Measurements from ENCODE around the gene ATP2B1. TPM values are rescaled to one million over a fixed set of nuclear protein-coding genes. Genes with fewer than 3 reads are reported as not detected.

ATP2B1 gene
- total RNA-seq, 4 donors from 2014 or later: 18.0 to 59.8 (median 25.0) TPM

DNA sequence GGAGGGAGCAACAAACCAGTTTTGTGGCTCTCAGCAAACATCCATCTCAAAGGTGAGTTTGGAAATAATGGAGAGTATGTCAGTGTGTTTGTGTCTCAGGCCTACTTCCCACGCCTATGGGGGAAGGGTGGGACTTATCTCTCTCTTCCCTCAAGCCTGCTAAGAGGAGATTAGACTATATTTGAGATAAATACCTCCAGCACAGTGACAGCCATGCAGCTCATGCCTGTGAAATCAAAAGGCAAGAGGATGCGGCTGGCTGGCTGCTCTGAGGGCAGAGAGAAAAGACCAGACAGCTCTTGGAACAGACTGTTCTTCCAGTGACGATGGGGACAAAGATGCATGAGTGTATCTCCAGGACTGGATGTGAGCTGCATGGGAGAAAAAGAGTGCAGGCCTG is 168.1 kb downstream of the ATP2B1 start:
- H3K4me3 ChIP-seq (ENCODE audit: low read depth, poor library complexity, severe bottlenecking): no peak overlapping the region
- no peak for TF ChIP-seq CTCF (IDR thresholded peaks at IDR 0.05)
- TF ChIP-seq POLR2A (IDR thresholded peaks at IDR 0.05): no peak
- DNase-seq (ENCODE audit: low spot score in 2 of 2): no peak
- 91 to 95% methylated on average over 3 of the region's 3 CpGs for WGBS, 2 donors
- intact Hi-C loops (cut with DNase I; ENCODE audit: low total_unique reads): no loop called here

GRCh38 chr12:89539426-89540223 is 169.0 kb downstream of the ATP2B1 start:
- DNase-seq (ENCODE audit: low spot score in 2 of 2): no peak
- TF ChIP-seq CTCF (IDR thresholded peaks at IDR 0.05) (no peak), POLR2A (IDR thresholded peaks at IDR 0.05) (no peak)
- intact Hi-C loops (cut with DNase I; ENCODE audit: low total_unique reads): no loop called here
- H3K4me3 ChIP-seq (ENCODE audit: low read depth, poor library complexity, severe bottlenecking): no peak overlapping the region
- 70 to 76% methylated on average over 5 of the region's 5 CpGs for WGBS, 2 donors

GRCh38 chr12:89538897-89539296 is 169.7 kb downstream of the ATP2B1 start:
- no peak overlapping the region for H3K4me3 ChIP-seq (ENCODE audit: low read depth, poor library complexity, severe bottlenecking)
- TF ChIP-seq CTCF (IDR thresholded peaks at IDR 0.05) (no peak), POLR2A (IDR thresholded peaks at IDR 0.05) (no peak)
- DNase-seq (ENCODE audit: low spot score in 2 of 2): no peak
- WGBS, 2 donors: 91 to 97% methylated on average over 4 of the region's 4 CpGs
- intact Hi-C loops (cut with DNase I; ENCODE audit: low total_unique reads): no loop called here

Other genes with a start within 250 kb of the ATP2B1 start
- 1 to 10 TPM; 1.4 to 5.5 (median 2.4) TPM for gene GALNT4, start 184.0 kb downstream of the ATP2B1 start, total RNA-seq
- gene POC1B, start 182.8 kb downstream of the ATP2B1 start, total RNA-seq: 10 to 100 TPM; 10.5 to 15.9 (median 14.7) TPM